GM12891 (cell line): ENCODE measurements around the gene TRAF3IP3.

Experiments used
- PAX5 ChIP-seq: IDR thresholded peaks from 2 replicates; pipeline ENCODE4 v1.6.1; 2011; ENCODE audit warnings: low read length, moderate library complexity, mild to moderate bottlenecking; ENCODE audit not compliant: insufficient read depth, severe bottlenecking
- POLR2A ChIP-seq: IDR thresholded peaks from 2 replicates; pipeline ENCODE4 v1.6.1; 2011; ENCODE audit warnings: low read depth, low read length, control low read depth
- POLR2AphosphoS5 ChIP-seq: IDR thresholded peaks from 2 replicates; pipeline ENCODE4 v1.6.1; 2011; ENCODE audit warnings: low read depth, low read length, control low read depth
- SPI1 ChIP-seq: IDR thresholded peaks from 2 replicates; pipeline ENCODE4 v1.6.1; 2011; ENCODE audit warnings: low read depth, low read length, control low read depth
- TAF1 ChIP-seq: IDR thresholded peaks from 2 replicates; pipeline ENCODE4 v1.6.1; 2011; ENCODE audit warnings: low read depth, low read length, control low read depth

GRCh38 chr1:209747580-209748262 lies 8.1 kb upstream of the TRAF3IP3 start:
- TF ChIP-seq POLR2AphosphoS5 (no peak), POLR2A (no peak), SPI1 (no peak), TAF1 (no peak), PAX5 (peak; percentile 48)
